Measurements from ENCODE around the gene ARHGAP24.

The ARHGAP24 gene

DNA sequence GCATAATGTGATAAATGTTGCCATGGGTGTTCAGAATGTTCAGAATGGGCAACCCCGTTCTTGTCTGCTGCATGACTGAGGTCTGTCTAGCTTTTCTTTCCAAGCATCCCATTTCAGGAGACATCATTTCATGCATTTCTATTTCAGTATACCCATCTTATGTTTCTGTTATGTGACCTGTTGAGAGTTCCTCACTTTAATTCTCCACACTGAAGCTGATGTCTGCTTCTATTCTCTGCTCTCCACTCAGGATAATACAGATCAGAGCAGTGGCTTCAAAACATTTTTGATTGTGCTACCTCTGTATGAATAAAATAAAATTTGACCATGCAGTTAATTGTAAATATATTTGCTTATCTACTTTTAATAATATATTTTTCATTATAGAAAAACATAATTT is 398.6 kb downstream of the ARHGAP24 start:
- no peak for TF ChIP-seq FOXK2 (IDR thresholded peaks at IDR 0.05)
- ChIA-PET POLR2A (no interaction called here), CTCF (no interaction called here)
- DNase-seq (ENCODE audit: extremely low spot score): no peak

DNA sequence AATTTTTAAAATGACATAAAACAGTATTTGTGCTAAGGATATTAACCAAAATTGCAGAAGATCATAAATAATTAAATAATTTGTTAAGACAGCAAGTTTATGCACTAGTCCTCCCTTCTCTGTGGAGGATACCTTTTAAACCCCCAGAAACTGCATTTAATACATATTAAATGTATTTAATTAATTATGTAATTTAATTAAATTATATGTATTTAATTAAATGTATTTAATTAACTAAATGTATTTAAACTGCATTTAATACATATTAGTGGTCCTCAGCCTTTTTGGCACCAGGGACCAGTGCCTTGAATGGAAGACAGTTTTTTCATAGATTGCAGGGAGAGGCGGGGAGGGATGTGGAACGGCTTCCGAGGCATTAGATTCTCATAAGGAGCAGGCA is 404.6 kb downstream of the ARHGAP24 start:
- ChIA-PET POLR2A (no interaction called here), CTCF (no interaction called here)
- TF ChIP-seq ELF4 (IDR thresholded peaks at IDR 0.05) (no peak), CTBP1 (IDR thresholded peaks at IDR 0.05; ENCODE audit: borderline replicate concordance) (no peak), ARNT (IDR thresholded peaks at IDR 0.05) (no peak), HDGF (IDR thresholded peaks at IDR 0.05; ENCODE audit: borderline replicate concordance) (no peak), FOXK2 (IDR thresholded peaks at IDR 0.05) (no peak), SP1 (IDR thresholded peaks at IDR 0.05) (no peak), FOXM1 (IDR thresholded peaks at IDR 0.05; ENCODE audit: borderline replicate concordance) (no peak), BHLHE40 (IDR thresholded peaks at IDR 0.05; ENCODE audit: borderline replicate concordance) (no peak), ZNF384 (IDR thresholded peaks at IDR 0.05) (no peak), FOXA1 (IDR thresholded peaks at IDR 0.05) (no peak), TARDBP (IDR thresholded peaks at IDR 0.05) (no peak), L3MBTL2 (conservative IDR thresholded peaks at IDR 0.05) (no peak), SUZ12 (IDR thresholded peaks at IDR 0.05) (no peak), LEF1 (IDR thresholded peaks at IDR 0.05; ENCODE audit: borderline replicate concordance) (no peak)
- no peak for DNase-seq (ENCODE audit: extremely low spot score)

DNA sequence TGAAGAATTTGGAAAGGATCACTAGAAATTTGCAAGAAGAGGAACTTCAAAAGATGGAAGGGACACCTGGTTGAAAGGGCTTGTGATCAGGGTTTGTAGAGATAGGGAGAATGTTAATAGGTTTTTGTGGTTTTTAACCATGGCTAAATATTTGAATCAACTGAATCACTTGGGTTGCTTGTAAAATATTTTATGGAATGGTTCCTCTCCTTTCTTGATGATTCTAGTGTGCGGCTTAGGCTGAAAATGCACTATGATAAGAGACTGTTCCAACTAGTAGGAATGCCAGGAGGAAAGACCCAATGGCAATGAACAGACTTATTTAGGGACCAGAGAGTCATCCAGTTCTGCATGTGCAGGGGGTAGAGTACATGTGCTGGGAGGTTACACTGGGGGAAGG is 408.2 kb downstream of the ARHGAP24 start:
- ChIA-PET POLR2A (no interaction called here), CTCF (interaction anchor here (0.6 kb wide), 1 partner anchor 446 kb away, joined by 3 read pairs; no protein-coding TSS in a partner anchor)
- no peak for DNase-seq (ENCODE audit: extremely low spot score)
- no peak for TF ChIP-seq ZNF384 (IDR thresholded peaks at IDR 0.05)
- no peak for TF ChIP-seq LEF1 (IDR thresholded peaks at IDR 0.05; ENCODE audit: borderline replicate concordance)
- TF ChIP-seq PKNOX1 (IDR thresholded peaks at IDR 0.05): no peak
- no peak for TF ChIP-seq TARDBP (IDR thresholded peaks at IDR 0.05)
- TF ChIP-seq SUZ12 (IDR thresholded peaks at IDR 0.05): no peak
- no peak for TF ChIP-seq FOXA1 (IDR thresholded peaks at IDR 0.05)
- no peak for TF ChIP-seq SP1 (IDR thresholded peaks at IDR 0.05)
- no peak for TF ChIP-seq BHLHE40 (IDR thresholded peaks at IDR 0.05; ENCODE audit: borderline replicate concordance)
- no peak for TF ChIP-seq FOXM1 (IDR thresholded peaks at IDR 0.05; ENCODE audit: borderline replicate concordance)
- no peak for TF ChIP-seq ELF4 (IDR thresholded peaks at IDR 0.05)
- no peak for TF ChIP-seq NFRKB (IDR thresholded peaks at IDR 0.05)
- TF ChIP-seq HDGF (IDR thresholded peaks at IDR 0.05; ENCODE audit: borderline replicate concordance): no peak
- no peak for TF ChIP-seq CTBP1 (IDR thresholded peaks at IDR 0.05; ENCODE audit: borderline replicate concordance)
- no peak for TF ChIP-seq ARNT (IDR thresholded peaks at IDR 0.05)

DNA sequence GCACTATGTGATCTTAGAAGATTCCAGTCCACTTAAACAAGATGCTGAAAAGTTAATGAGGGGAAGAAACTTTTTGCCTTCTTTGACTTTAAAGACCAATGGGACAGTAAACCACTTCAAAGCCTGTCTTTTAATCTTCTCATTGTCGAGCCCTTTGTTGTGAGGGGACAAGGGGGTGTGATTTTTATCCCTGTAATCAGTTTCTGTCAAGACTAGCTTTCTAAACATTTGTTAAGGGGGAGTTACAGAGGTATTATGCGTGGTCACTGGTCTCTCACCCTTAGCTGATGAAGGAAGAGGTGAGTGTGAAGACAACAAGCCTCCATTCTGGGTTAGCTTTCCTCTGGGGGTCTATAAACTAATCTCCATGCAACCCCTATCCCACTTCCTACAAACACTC is 409.3 kb downstream of the ARHGAP24 start:
- no peak for DNase-seq (ENCODE audit: extremely low spot score)
- no peak for TF ChIP-seq NFRKB (IDR thresholded peaks at IDR 0.05)
- ChIA-PET CTCF (no interaction called here), POLR2A (no interaction called here)

DNA sequence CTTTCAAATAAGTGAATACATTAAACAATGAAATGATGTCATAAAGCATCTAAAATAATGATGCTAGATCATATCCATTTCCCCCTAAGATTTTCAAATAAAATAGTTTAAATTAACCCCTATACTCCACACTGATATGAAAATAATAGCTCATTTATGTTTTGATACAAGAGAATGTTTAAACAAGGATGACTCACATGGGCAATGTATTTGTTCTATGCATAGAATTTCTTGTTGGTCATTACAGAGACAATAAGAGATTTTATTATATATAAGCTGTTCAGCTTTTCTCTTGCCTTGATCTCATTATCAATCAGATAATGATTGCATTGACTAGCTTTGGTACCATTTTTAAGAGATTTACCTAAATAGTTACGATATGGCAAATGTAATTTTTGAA is 411.7 kb downstream of the ARHGAP24 start:
- no peak for DNase-seq (ENCODE audit: extremely low spot score)
- CTCF ChIA-PET: no interaction called here
- TF ChIP-seq SP1 (IDR thresholded peaks at IDR 0.05) (no peak), ARNT (IDR thresholded peaks at IDR 0.05) (no peak), ZNF384 (IDR thresholded peaks at IDR 0.05) (no peak), HDGF (IDR thresholded peaks at IDR 0.05; ENCODE audit: borderline replicate concordance) (no peak), NFRKB (IDR thresholded peaks at IDR 0.05) (no peak), ELF4 (IDR thresholded peaks at IDR 0.05) (no peak), SUZ12 (IDR thresholded peaks at IDR 0.05) (no peak)
- POLR2A ChIA-PET: no interaction called here

- TF ChIP-seq BHLHE40 (IDR thresholded peaks at IDR 0.05; ENCODE audit: borderline replicate concordance): no peak
- TF ChIP-seq ARNT (IDR thresholded peaks at IDR 0.05): no peak
- TF ChIP-seq LEF1 (IDR thresholded peaks at IDR 0.05; ENCODE audit: borderline replicate concordance): no peak
- no peak for TF ChIP-seq CTBP1 (IDR thresholded peaks at IDR 0.05; ENCODE audit: borderline replicate concordance)
- no peak for TF ChIP-seq NFRKB (IDR thresholded peaks at IDR 0.05)
- no peak for TF ChIP-seq SUZ12 (IDR thresholded peaks at IDR 0.05)
- no peak for TF ChIP-seq ZNF384 (IDR thresholded peaks at IDR 0.05)
- TF ChIP-seq FOXM1 (IDR thresholded peaks at IDR 0.05; ENCODE audit: borderline replicate concordance): no peak
- TF ChIP-seq HDGF (IDR thresholded peaks at IDR 0.05; ENCODE audit: borderline replicate concordance): no peak
- no peak for TF ChIP-seq TARDBP (IDR thresholded peaks at IDR 0.05)
- TF ChIP-seq SP1 (IDR thresholded peaks at IDR 0.05): no peak
- TF ChIP-seq FOXA1 (IDR thresholded peaks at IDR 0.05): no peak
- no peak for TF ChIP-seq FOXK2 (IDR thresholded peaks at IDR 0.05)
- TF ChIP-seq ELF4 (IDR thresholded peaks at IDR 0.05): no peak
- ChIA-PET CTCF (no interaction called here), POLR2A (no interaction called here)
- DNase-seq (ENCODE audit: extremely low spot score): no peak
Observed at GRCh38 chr4:85889314-85889713, 414.4 kb downstream of the ARHGAP24 start.

- peak; percentile 91 for TF ChIP-seq PKNOX1 (IDR thresholded peaks at IDR 0.05)
- TF ChIP-seq HDGF (IDR thresholded peaks at IDR 0.05; ENCODE audit: borderline replicate concordance): no peak
- TF ChIP-seq CTBP1 (IDR thresholded peaks at IDR 0.05; ENCODE audit: borderline replicate concordance): peak; percentile 71; the same call in 1 of the 2 replicates
- CTCF ChIA-PET: no interaction called here
- POLR2A ChIA-PET: no interaction called here
- peak; percentile 15 for DNase-seq (ENCODE audit: extremely low spot score)
Observed at GRCh38 chr4:85895755-85896154, 420.8 kb downstream of the ARHGAP24 start.

DNA sequence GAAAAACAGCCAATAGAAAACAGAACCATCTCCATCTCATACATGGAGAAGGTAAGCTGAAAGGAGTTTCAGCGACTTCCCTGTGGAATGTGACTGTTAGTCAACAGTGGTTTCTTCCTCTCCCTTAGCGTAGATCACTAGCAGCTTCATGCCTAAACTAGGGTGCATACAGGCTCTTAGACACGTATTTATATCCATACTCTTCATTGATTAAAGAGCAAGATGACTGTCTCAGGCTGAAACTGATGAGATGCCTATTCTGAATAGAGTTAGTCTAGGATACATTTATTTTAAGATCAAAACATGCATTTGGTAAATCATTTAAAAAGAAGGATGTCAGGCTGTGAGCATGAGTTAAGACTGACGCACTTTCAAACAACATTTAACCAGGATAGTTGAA is 423.3 kb downstream of the ARHGAP24 start:
- TF ChIP-seq NFRKB (IDR thresholded peaks at IDR 0.05) (no peak), PKNOX1 (IDR thresholded peaks at IDR 0.05) (no peak), BHLHE40 (IDR thresholded peaks at IDR 0.05; ENCODE audit: borderline replicate concordance) (no peak), CTBP1 (IDR thresholded peaks at IDR 0.05; ENCODE audit: borderline replicate concordance) (no peak), L3MBTL2 (conservative IDR thresholded peaks at IDR 0.05) (no peak), SP1 (IDR thresholded peaks at IDR 0.05) (no peak), LEF1 (IDR thresholded peaks at IDR 0.05; ENCODE audit: borderline replicate concordance) (no peak), FOXA1 (IDR thresholded peaks at IDR 0.05) (no peak), FOXK2 (IDR thresholded peaks at IDR 0.05) (no peak)
- POLR2A ChIA-PET: no interaction called here
- no peak for DNase-seq (ENCODE audit: extremely low spot score)
- CTCF ChIA-PET: interaction anchor here (1.0 kb wide), 1 partner anchor 8 kb away, joined by 3 read pairs; no protein-coding TSS in a partner anchor
